GM23248 (cell line): ENCODE measurements around the gene RASAL2.

Experiments
- EZH2 ChIP-seq: fragments of 200-600 bp; sonication (generic); IDR thresholded peaks from 2 replicates; pipeline ENCODE4 v1.6.1; 2018; ENCODE audit warnings: antibody characterized with exemption, mild to moderate bottlenecking; ENCODE audit not compliant: insufficient read depth, poor library complexity, severe bottlenecking
- EZH2phosphoT487 ChIP-seq: fragments of 200-600 bp; sonication (generic); IDR thresholded peaks from 2 replicates; pipeline ENCODE4 v1.6.1; 2018; ENCODE audit warnings: antibody characterized with exemption, moderate library complexity, mild to moderate bottlenecking, low read depth; ENCODE audit not compliant: insufficient read depth

GRCh38 chr1:178328728-178329127 is 234.8 kb downstream of the RASAL2 start:
- no peak for TF ChIP-seq EZH2phosphoT487
- TF ChIP-seq EZH2: no peak
